NCI-H2196 treated with DMSO at 0.1 percent for 48 hours (cell line): ENCODE data around the gene VTA1.

Experiments
- DNase-seq: peaks from one replicate; lab custom pipeline; 2025; ENCODE audit not compliant: unreplicated experiment; lab: John Stamatoyannopoulos, UW

Gene VTA1

DNA sequence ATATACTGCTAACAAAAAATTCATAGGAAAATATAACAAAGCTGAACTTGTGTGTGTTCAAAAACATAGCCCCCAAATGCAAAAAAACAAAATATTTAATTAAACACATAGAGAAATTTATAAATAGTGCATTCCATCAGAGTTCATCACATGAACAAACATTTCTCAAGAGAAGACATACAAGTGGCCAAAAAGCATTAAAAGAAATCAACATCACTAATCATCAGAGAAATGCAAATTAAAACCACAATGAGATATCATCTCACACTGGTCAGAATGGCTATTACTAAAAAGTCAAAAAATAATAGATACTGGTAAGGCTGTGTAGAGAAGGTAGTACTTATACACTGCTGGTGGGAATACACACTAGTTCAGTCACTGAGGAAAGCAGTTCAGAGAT is 115.2 kb downstream of the VTA1 start:
- no peak for DNase-seq

DNA sequence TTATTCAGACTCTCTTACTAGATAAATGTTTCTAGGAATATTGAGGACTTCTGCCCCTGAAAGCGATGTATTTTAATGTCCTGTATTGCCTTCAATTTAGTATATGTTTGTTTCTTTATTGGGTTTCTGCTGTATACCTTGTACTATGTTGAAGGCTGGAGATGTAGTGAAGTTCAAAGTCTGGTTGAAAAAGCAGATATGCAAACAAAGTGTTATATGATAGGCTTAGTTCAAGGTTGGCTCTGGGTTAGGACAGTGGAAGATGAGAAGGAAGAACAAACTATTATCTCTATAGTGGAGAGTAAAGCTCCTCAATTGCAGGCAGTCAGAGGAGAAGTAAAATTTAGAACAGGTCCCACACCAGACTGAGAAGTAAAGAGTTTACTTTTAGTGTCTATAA is 118.4 kb downstream of the VTA1 start:
- no peak for DNase-seq

DNA sequence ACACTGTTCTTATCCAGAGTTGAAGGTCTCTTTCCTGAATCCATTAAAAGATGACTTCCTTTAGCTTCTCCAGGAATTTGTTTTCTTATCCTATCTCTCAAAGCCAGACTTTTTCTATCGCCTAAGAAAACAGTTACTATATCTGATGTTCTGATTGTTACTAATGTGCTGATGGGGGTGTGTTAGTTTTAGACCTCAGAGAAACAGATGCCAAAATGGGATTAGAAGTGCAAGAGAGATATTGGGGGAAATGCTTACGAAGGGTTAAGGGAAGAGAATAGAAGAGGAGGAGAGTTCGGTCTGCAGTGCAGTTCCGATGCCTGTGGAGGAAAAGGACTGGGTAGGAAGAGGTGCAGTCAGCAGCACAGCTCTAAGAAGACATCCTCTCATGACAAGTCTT is 119.0 kb downstream of the VTA1 start:
- no peak for DNase-seq

- no peak for DNase-seq
These were observed 124.4 kb downstream of the VTA1 start for GRCh38 chr6:142271476-142271875.
